Stimulated activated CD4-positive, alpha-beta T cell treated with anti-CD3 and anti-CD28 coated beads, TNF-alpha, amount 100 ng/mL, for 4 hours (primary cell): ENCODE results near the gene LITAFD.
"Not testable (repeated sequence)": the region's sequence is repeated elsewhere in the genome, so short reads cannot be mapped to it uniquely, and the experiment has no call there.

ENCODE experiments used
- DNase-seq, 3 experiments: peaks; one replicate each; pipeline ENCODE4 v3.0.0-alpha.2; 2020; ENCODE audit warnings: low read depth in 3 of 3

LITAFD gene

GRCh38 chr16:8872967-8873865 lies 8.9 kb upstream of the LITAFD start:
- no peak for DNase-seq

GRCh38 chr16:8873866-8874195 lies 8.3 kb upstream of the LITAFD start:
- not testable (repeated sequence) for DNase-seq

- no peak for DNase-seq
Observed at GRCh38 chr16:8874388-8874787, 7.8 kb upstream of the LITAFD start.

- DNase-seq: not testable (repeated sequence)
Observed at GRCh38 chr16:8875317-8875716, 6.8 kb upstream of the LITAFD start.

GRCh38 chr16:8877894-8878522 lies 4.1 kb upstream of the LITAFD start:
- DNase-seq: no peak

GRCh38 chr16:8878523-8878911 lies 3.6 kb upstream of the LITAFD start:
- no peak for DNase-seq

- DNase-seq: no peak
Observed at GRCh38 chr16:8880839-8881510, 1.2 kb upstream of the LITAFD start.

- DNase-seq: no peak
Observed at GRCh38 chr16:8882725-8883377, 700 bp downstream of the LITAFD start.

- no peak for DNase-seq
Observed at GRCh38 chr16:8885674-8886592, 3.8 kb downstream of the LITAFD start.

GRCh38 chr16:8886593-8887430 lies 4.7 kb downstream of the LITAFD start:
- DNase-seq: no peak

- DNase-seq: no peak
Observed at GRCh38 chr16:8887431-8887765, 5.2 kb downstream of the LITAFD start.

- no peak for DNase-seq
Observed at GRCh38 chr16:8887952-8888560, 5.9 kb downstream of the LITAFD start.

- DNase-seq: no peak
Observed at GRCh38 chr16:8888951-8889892, 7.1 kb downstream of the LITAFD start.

- DNase-seq: no peak
Observed at GRCh38 chr16:8889893-8890548, 7.9 kb downstream of the LITAFD start.

GRCh38 chr16:8890549-8890921 lies 8.4 kb downstream of the LITAFD start:
- DNase-seq: no peak

GRCh38 chr16:8892101-8892575 lies 10.0 kb downstream of the LITAFD start:
- no peak for DNase-seq

- DNase-seq: no peak
Observed at GRCh38 chr16:8893426-8893825, 11.3 kb downstream of the LITAFD start.
